RWPE2 (cell line): ENCODE data around the gene PTGR2.

Experiments
- ATAC-seq: fragments of 200-7000 bp; cut with Tn5 transposase; 3 replicates; pipeline ENCODE4 v1.9.1; 2021; ENCODE audit warnings: low read depth
- DNase-seq: peaks from one replicate; pipeline ENCODE4 v3.0.0-alpha.2; 2020; ENCODE audit warnings: low spot score
- H3K27ac ChIP-seq: fragments of 450-650 bp; 2 replicates; pipeline ENCODE4 v1.5.1; 2017; ENCODE audit warnings: mild to moderate bottlenecking; ENCODE audit not compliant: poor library complexity, severe bottlenecking
- H3K27me3 ChIP-seq: fragments of 250-450 bp; sonication (Bioruptor Pico); 2 replicates; pipeline ENCODE4 v1.5.1; 2021; ENCODE audit warnings: mild to moderate bottlenecking, moderate library complexity; ENCODE audit not compliant: insufficient read depth, poor library complexity, severe bottlenecking
- H3K36me3 ChIP-seq: fragments of 250-450 bp; sonication (Bioruptor Pico); 2 replicates; pipeline ENCODE4 v1.5.1; 2020; ENCODE audit warnings: low read depth, mild to moderate bottlenecking, moderate library complexity
- H3K4me1 ChIP-seq: fragments of 250-450 bp; sonication (Bioruptor Pico); 2 replicates; pipeline ENCODE4 v1.5.1; 2021; ENCODE audit warnings: mild to moderate bottlenecking, moderate library complexity; ENCODE audit not compliant: insufficient read depth, poor library complexity, severe bottlenecking
- H3K4me3 ChIP-seq: fragments of 250-450 bp; sonication (Bioruptor Pico); 2 replicates; pipeline ENCODE4 v1.5.1; 2021; ENCODE audit warnings: mild to moderate bottlenecking, moderate library complexity; ENCODE audit not compliant: severe bottlenecking
- H3K9me3 ChIP-seq: fragments of 250-450 bp; sonication (Bioruptor Pico); 2 replicates; pipeline ENCODE4 v1.5.1; 2021; ENCODE audit warnings: mild to moderate bottlenecking, moderate library complexity; ENCODE audit not compliant: severe bottlenecking
- CTCF ChIP-seq: fragments of 450-650 bp; IDR thresholded peaks from one replicate; pipeline ENCODE4 v1.5.1; 2017; ENCODE audit warnings: mild to moderate bottlenecking, moderate library complexity; ENCODE audit not compliant: poor library complexity, severe bottlenecking

The PTGR2 gene

GRCh38 chr14:73842201-73842600, 9.4 kb upstream of the PTGR2 start:
- Histone ChIP-seq H3K4me3 (no peak overlapping the region), H3K4me1 (no peaks in the 10 kb centered on the region), H3K36me3 (no peaks in the 10 kb centered on the region), H3K9me3 (no peaks in the 10 kb centered on the region), H3K27me3 (no peaks in the 10 kb centered on the region), H3K27ac (no peak overlapping the region)
- DNase-seq (no peak), ATAC-seq (no peak)
- TF ChIP-seq CTCF: no peak

- no peak overlapping the region for H3K4me3 ChIP-seq
These were observed 8.8 kb upstream of the PTGR2 start for GRCh38 chr14:73842851-73843250.

GRCh38 chr14:73843296-73843695, 8.3 kb upstream of the PTGR2 start:
- DNase-seq: no peak

More at GRCh38 chr14:73842851-73843250, 8.8 kb upstream of the PTGR2 start:
- H3K4me1 ChIP-seq: no peaks in the 10 kb centered on the region
- H3K27me3 ChIP-seq: no peaks in the 10 kb centered on the region
- DNase-seq (no peak), ATAC-seq (no peak)
- no peak overlapping the region for H3K27ac ChIP-seq
- H3K9me3 ChIP-seq: no peaks in the 10 kb centered on the region
- H3K36me3 ChIP-seq: no peaks in the 10 kb centered on the region
- TF ChIP-seq CTCF: no peak

GRCh38 chr14:73846947-73847346, 4.7 kb upstream of the PTGR2 start:
- no peak for DNase-seq

More at GRCh38 chr14:73843296-73843695, 8.3 kb upstream of the PTGR2 start:
- no peak for TF ChIP-seq CTCF
- no peak overlapping the region for H3K27ac ChIP-seq
- no peaks in the 10 kb centered on the region for H3K27me3 ChIP-seq
- H3K4me3 ChIP-seq: no peak overlapping the region
- no peaks in the 10 kb centered on the region for H3K4me1 ChIP-seq
- ATAC-seq: no peak
- H3K36me3 ChIP-seq: no peaks in the 10 kb centered on the region
- H3K9me3 ChIP-seq: no peaks in the 10 kb centered on the region

More at GRCh38 chr14:73846947-73847346, 4.7 kb upstream of the PTGR2 start:
- Histone ChIP-seq H3K4me3 (no peak overlapping the region), H3K36me3 (no peaks in the 10 kb centered on the region), H3K9me3 (no peaks in the 10 kb centered on the region), H3K4me1 (peaks cover 10% of the 10 kb centered on the region), H3K27ac (no peak overlapping the region), H3K27me3 (no peaks in the 10 kb centered on the region)
- no peak for ATAC-seq
- TF ChIP-seq CTCF: no peak
